Upper lobe of right lung (tissue), 1 donor: ENCODE results near the gene DRGX. TPM values are rescaled to one million over a fixed set of nuclear protein-coding genes. Genes with fewer than 3 reads are reported as not detected.

Experiments
- ATAC-seq: fragments of 200-7000 bp; cut with Tn5 transposase; one replicate; pipeline ENCODE4 v1.9.1; 2020; ENCODE audit warnings: mild to moderate bottlenecking, moderate library complexity
- DNase-seq: peaks from one replicate; pipeline ENCODE4 v3.0.0-alpha.2; 2020
- H3K27ac ChIP-seq: fragments of 200-600 bp; one replicate; pipeline ENCODE4 v1.8.0; 2022
- H3K27me3 ChIP-seq: fragments of 200-600 bp; one replicate; pipeline ENCODE4 v1.8.0; 2022; ENCODE audit warnings: mild to moderate bottlenecking
- H3K36me3 ChIP-seq: fragments of 200-600 bp; one replicate; pipeline ENCODE4 v1.8.0; 2022
- H3K4me1 ChIP-seq: fragments of 200-600 bp; one replicate; pipeline ENCODE4 v1.8.0; 2022
- H3K4me3 ChIP-seq: fragments of 200-600 bp; one replicate; pipeline ENCODE4 v1.8.0; 2022; ENCODE audit warnings: mild to moderate bottlenecking
- H3K9me3 ChIP-seq: fragments of 200-600 bp; one replicate; pipeline ENCODE4 v1.8.0; 2022
- intact Hi-C: fragments of 100-400 bp; cut with DNase I; formaldehyde crosslinking; loops from one replicate; pipeline ENCODE4 v1.11.0; 2022
- total RNA-seq: library from RNA; stranded (reverse); fragmentation: NEBNext Ultra II Directional; extraction: Animal tissue kit (Norgen Biotek cat#: 25700); gene quantifications from one replicate; pipeline ENCODE4 v1.2.1, GENCODE V29; 2021
- TF ChIP-seq, protein P1 (sequence below): fragments of 200-600 bp; IDR thresholded peaks from one replicate; pipeline ENCODE4 v1.8.0; 2022; ENCODE audit warnings: antibody characterized with exemption
- donor health status: DM: no; HTN: yes; CAD: no; lungs with severe emphysema.

Gene DRGX
- total RNA-seq, 1 donor from 2014 or later, result not detected

- TF ChIP-seq, protein P1, sequence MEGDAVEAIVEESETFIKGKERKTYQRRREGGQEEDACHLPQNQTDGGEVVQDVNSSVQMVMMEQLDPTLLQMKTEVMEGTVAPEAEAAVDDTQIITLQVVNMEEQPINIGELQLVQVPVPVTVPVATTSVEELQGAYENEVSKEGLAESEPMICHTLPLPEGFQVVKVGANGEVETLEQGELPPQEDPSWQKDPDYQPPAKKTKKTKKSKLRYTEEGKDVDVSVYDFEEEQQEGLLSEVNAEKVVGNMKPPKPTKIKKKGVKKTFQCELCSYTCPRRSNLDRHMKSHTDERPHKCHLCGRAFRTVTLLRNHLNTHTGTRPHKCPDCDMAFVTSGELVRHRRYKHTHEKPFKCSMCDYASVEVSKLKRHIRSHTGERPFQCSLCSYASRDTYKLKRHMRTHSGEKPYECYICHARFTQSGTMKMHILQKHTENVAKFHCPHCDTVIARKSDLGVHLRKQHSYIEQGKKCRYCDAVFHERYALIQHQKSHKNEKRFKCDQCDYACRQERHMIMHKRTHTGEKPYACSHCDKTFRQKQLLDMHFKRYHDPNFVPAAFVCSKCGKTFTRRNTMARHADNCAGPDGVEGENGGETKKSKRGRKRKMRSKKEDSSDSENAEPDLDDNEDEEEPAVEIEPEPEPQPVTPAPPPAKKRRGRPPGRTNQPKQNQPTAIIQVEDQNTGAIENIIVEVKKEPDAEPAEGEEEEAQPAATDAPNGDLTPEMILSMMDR, result no peak
- intact Hi-C loops, result no loop called here
- no peak overlapping the region for H3K27ac ChIP-seq
- H3K9me3 ChIP-seq, result no peaks in the 10 kb centered on the region
- H3K4me1 ChIP-seq, result no peaks in the 10 kb centered on the region
- ATAC-seq (no peak), DNase-seq (no peak)
- no peaks in the 10 kb centered on the region for H3K27me3 ChIP-seq
- no peak overlapping the region for H3K4me3 ChIP-seq
- no peaks in the 10 kb centered on the region for H3K36me3 ChIP-seq
Measured at GRCh38 chr10:49433069-49433468, 37.2 kb upstream of the DRGX start.

DNA sequence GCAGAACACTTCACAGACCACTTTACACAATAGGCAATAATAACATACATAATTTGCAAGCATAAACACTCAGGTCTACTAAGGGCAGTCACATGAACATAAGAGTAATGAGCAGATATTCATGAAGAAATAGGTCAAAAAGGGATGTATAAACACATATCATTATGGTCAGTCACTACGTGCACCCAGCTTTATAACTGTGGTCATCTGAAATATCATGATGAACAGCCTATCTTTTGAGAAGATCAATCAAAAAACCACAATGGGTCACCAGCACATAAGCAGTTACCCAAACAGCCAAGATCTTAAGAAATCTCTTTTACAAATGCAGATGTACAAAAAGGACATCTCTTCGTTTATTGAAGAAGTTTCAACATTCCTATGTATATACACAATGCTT, 35.5 kb upstream of the DRGX start:
- Histone ChIP-seq H3K9me3 (no peaks in the 10 kb centered on the region), H3K4me3 (no peak overlapping the region), H3K27me3 (no peaks in the 10 kb centered on the region), H3K27ac (no peak overlapping the region), H3K4me1 (no peaks in the 10 kb centered on the region), H3K36me3 (no peaks in the 10 kb centered on the region)
- ATAC-seq, result no peak
- TF ChIP-seq, protein P1, result no peak
- no peak for DNase-seq
- intact Hi-C loops, result no loop called here

DNA sequence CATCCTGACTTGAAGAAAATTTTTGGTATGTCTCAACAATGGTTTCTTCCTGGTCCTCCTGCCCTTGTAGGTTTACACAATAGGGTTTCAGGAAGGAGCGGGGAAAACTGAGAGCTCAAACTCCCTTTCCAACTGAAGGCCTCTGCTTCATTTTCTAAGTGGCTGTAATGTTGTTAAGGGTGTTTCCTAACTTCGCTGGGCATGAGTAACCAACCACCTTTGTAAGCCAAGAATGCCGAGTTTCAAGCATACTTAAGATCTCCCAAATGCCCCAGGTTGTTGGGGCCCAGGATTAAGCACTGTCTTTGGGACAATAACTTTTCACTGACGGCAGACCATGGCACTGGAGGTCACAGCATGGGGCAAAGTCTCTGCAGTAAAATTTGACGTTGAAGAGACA, 33.6 kb upstream of the DRGX start:
- TF ChIP-seq, protein P1, result no peak
- Histone ChIP-seq H3K4me3 (no peak overlapping the region), H3K27ac (no peak overlapping the region), H3K36me3 (no peaks in the 10 kb centered on the region), H3K4me1 (no peaks in the 10 kb centered on the region), H3K9me3 (no peaks in the 10 kb centered on the region), H3K27me3 (no peaks in the 10 kb centered on the region)
- intact Hi-C loops, result no loop called here
- peak; percentile 69 for ATAC-seq
- no peak for DNase-seq

- no peaks in the 10 kb centered on the region for H3K27me3 ChIP-seq
- ATAC-seq (peak; percentile 63), DNase-seq (no peak)
- no peaks in the 10 kb centered on the region for H3K9me3 ChIP-seq
- intact Hi-C loops, result no loop called here
- H3K4me1 ChIP-seq, result no peaks in the 10 kb centered on the region
- H3K27ac ChIP-seq, result no peak overlapping the region
- H3K36me3 ChIP-seq, result no peaks in the 10 kb centered on the region
- TF ChIP-seq, protein P1, result no peak
- no peak overlapping the region for H3K4me3 ChIP-seq
Measured at GRCh38 chr10:49426490-49427360, 30.8 kb upstream of the DRGX start.

GRCh38 chr10:49419005-49419404, 23.1 kb upstream of the DRGX start:
- H3K9me3 ChIP-seq, result no peaks in the 10 kb centered on the region
- H3K4me1 ChIP-seq, result no peaks in the 10 kb centered on the region
- intact Hi-C loops, result no loop called here
- H3K27ac ChIP-seq, result no peak overlapping the region
- TF ChIP-seq, protein P1, result no peak
- peak; percentile 89 for ATAC-seq
- H3K36me3 ChIP-seq, result no peaks in the 10 kb centered on the region
- DNase-seq, result no peak
- no peak overlapping the region for H3K4me3 ChIP-seq
- H3K27me3 ChIP-seq, result no peaks in the 10 kb centered on the region
